A673 (cell line): Measurements from ENCODE around the gene ATOH8. TPM values are rescaled to one million over a fixed set of nuclear protein-coding genes. Genes with fewer than 3 reads are reported as not detected.

ENCODE experiments used
- BruUV-seq: library from RNA; stranded (reverse); fragments of 400-500 nt; replicated peaks from 2 replicates; lab custom pipeline; 2021; lab: Mats Ljungman, UMichigan
- CTCF ChIA-PET: fragments of 300-600 bp; sonication (Branson Sonifier 250); formaldehyde crosslinking; loops from one replicate; lab custom pipeline; 2022; ENCODE audit warnings: antibody characterized with exemption; lab: Charles Lee
- POLR2A ChIA-PET: fragments of 300-600 bp; sonication (Branson Sonifier 250); formaldehyde crosslinking; loops from one replicate; lab custom pipeline; 2022; ENCODE audit warnings: antibody characterized with exemption; ENCODE audit not compliant: low non-redundant PET; lab: Charles Lee
- DNase-seq: peaks from one replicate; pipeline ENCODE4 v3.0.0-alpha.2; 2015; ENCODE audit warnings: low spot score
- H3K27ac ChIP-seq: fragments of 200-600 bp; sonication (generic); 2 replicates; pipeline ENCODE4 v1.5.1; 2016; ENCODE audit warnings: mixed run types, low read depth, mild to moderate bottlenecking, mixed read lengths, antibody characterized with exemption, low read length; ENCODE audit not compliant: poor library complexity, severe bottlenecking
- H3K27me3 ChIP-seq: fragments of 200-600 bp; sonication (generic); replicated peaks from 2 replicates; pipeline ENCODE4 v1.6.1; 2017; ENCODE audit warnings: mixed run types, low read depth, mild to moderate bottlenecking, mixed read lengths, antibody characterized with exemption, low read length; ENCODE audit not compliant: insufficient read depth, poor library complexity
- H3K36me3 ChIP-seq: fragments of 200-600 bp; sonication (generic); 2 replicates; pipeline ENCODE4 v1.6.1; 2016; ENCODE audit warnings: mixed run types, mild to moderate bottlenecking, mixed read lengths, antibody characterized with exemption, low read length; ENCODE audit not compliant: insufficient read depth, poor library complexity, severe bottlenecking
- H3K4me1 ChIP-seq: fragments of 200-600 bp; sonication (generic); 2 replicates; pipeline ENCODE4 v1.6.1; 2017; ENCODE audit warnings: mixed run types, mild to moderate bottlenecking, mixed read lengths, antibody characterized with exemption, low read length; ENCODE audit not compliant: insufficient read depth, poor library complexity, severe bottlenecking
- H3K4me3 ChIP-seq: fragments of 200-600 bp; sonication (generic); 2 replicates; pipeline ENCODE4 v1.5.1; 2016; ENCODE audit warnings: low read depth, mixed run types, mild to moderate bottlenecking, mixed read lengths, low read length; ENCODE audit not compliant: poor library complexity, severe bottlenecking
- H3K9me3 ChIP-seq: fragments of 200-600 bp; sonication (generic); 2 replicates; pipeline ENCODE4 v1.6.1; 2016; ENCODE audit warnings: mixed run types, low read depth, mild to moderate bottlenecking, mixed read lengths, antibody characterized with exemption, low read length; ENCODE audit not compliant: poor library complexity, severe bottlenecking
- CTCF ChIP-seq: fragments of 300-800, 200-600 bp; sonication (generic); conservative IDR thresholded peaks from 2 replicates; pipeline ENCODE4 v1.5.1; 2017; ENCODE audit warnings: low read depth, mild to moderate bottlenecking, antibody characterized with exemption, low read length, moderate library complexity, mixed read lengths
- EZH2 ChIP-seq: fragments of 200-600 bp; sonication (generic); IDR thresholded peaks from 2 replicates; pipeline ENCODE4 v1.6.1; 2017; ENCODE audit warnings: borderline replicate concordance, low read depth, mild to moderate bottlenecking, mixed read lengths, antibody characterized with exemption, low read length; ENCODE audit not compliant: poor library complexity, severe bottlenecking
- intact Hi-C: fragments of 100-400 bp; cut with micrococcal nuclease; formaldehyde crosslinking; loops from one replicate; pipeline ENCODE4 v1.10.0; 2022; ENCODE audit not compliant: unreplicated experiment
- total RNA-seq: library from RNA; stranded (reverse); gene quantifications from 2 replicates; pipeline ENCODE4 v1.2.3, GENCODE V29; 2021

Gene ATOH8
- total RNA-seq, 1 experiment from 2014 or later = 4.6 TPM

- H3K27ac ChIP-seq = no peak overlapping the region
- H3K4me1 ChIP-seq = peaks cover 11% of the 10 kb centered on the region
- TF ChIP-seq EZH2 (no peak), CTCF (no peak)
- H3K4me3 ChIP-seq = no peak overlapping the region
- DNase-seq = no peak
- intact Hi-C loops = no loop called here
- ChIA-PET POLR2A (no interaction called here), CTCF (no interaction called here)
- BruUV-seq = no TSS peak
- H3K27me3 ChIP-seq = no peaks in the 10 kb centered on the region
- no peaks in the 10 kb centered on the region for H3K9me3 ChIP-seq
- no peaks in the 10 kb centered on the region for H3K36me3 ChIP-seq
Observed at GRCh38 chr2:85714841-85715240, 39.0 kb upstream of the ATOH8 start.

- POLR2A ChIA-PET = no interaction called here
- no peak overlapping the region for H3K27ac ChIP-seq
- CTCF ChIA-PET = no interaction called here
- no peak overlapping the region for H3K4me3 ChIP-seq
- H3K4me1 ChIP-seq = peaks cover 11% of the 10 kb centered on the region
- DNase-seq = no peak
- BruUV-seq = no TSS peak
- intact Hi-C loops = no loop called here
- no peak for TF ChIP-seq EZH2
- TF ChIP-seq CTCF = no peak
- no peaks in the 10 kb centered on the region for H3K27me3 ChIP-seq
- no peaks in the 10 kb centered on the region for H3K9me3 ChIP-seq
- no peaks in the 10 kb centered on the region for H3K36me3 ChIP-seq
Observed at GRCh38 chr2:85716346-85716914, 37.4 kb upstream of the ATOH8 start.

- Histone ChIP-seq H3K36me3 (no peaks in the 10 kb centered on the region), H3K27ac (no peak overlapping the region), H3K4me1 (peaks cover 11% of the 10 kb centered on the region), H3K27me3 (no peaks in the 10 kb centered on the region), H3K9me3 (no peaks in the 10 kb centered on the region), H3K4me3 (no peak overlapping the region)
- POLR2A ChIA-PET = no interaction called here
- no TSS peak for BruUV-seq
- CTCF ChIA-PET = interaction anchor here (0.8 to 1.0 kb wide), 2 partner anchors 10 to 11 kb away, joined by 3 read pairs; no protein-coding TSS in a partner anchor
- intact Hi-C loops = no loop called here
- peak; percentile 70 for DNase-seq
- TF ChIP-seq EZH2 (no peak), CTCF (no peak)
Observed at GRCh38 chr2:85717308-85718008, 36.3 kb upstream of the ATOH8 start.
